ENCODE measurements around the gene CLK2. TPM values are rescaled to one million over a fixed set of nuclear protein-coding genes. Genes with fewer than 3 reads are reported as not detected.
A peak's percentile ranks its signal among the peaks of the same experiment; 100 is the strongest.
"Not testable (repeated sequence)": the region's sequence is repeated elsewhere in the genome, so short reads cannot be mapped to it uniquely, and the experiment has no call there.

CLK2 gene
- total RNA-seq, 1 experiment from 2014 or later = 13.7 TPM

GRCh38 chr1:155296661-155297060 is 23.4 kb upstream of the CLK2 start:
- no peak for DNase-seq (ENCODE audit: low spot score)

GRCh38 chr1:155295942-155296267 is 22.6 kb upstream of the CLK2 start:
- DNase-seq (ENCODE audit: low spot score) = no peak

- no peak for DNase-seq (ENCODE audit: low spot score)
Observed at GRCh38 chr1:155295183-155295941, 22.1 kb upstream of the CLK2 start.

- no peak for DNase-seq (ENCODE audit: low spot score)
Observed at GRCh38 chr1:155294520-155295182, 21.3 kb upstream of the CLK2 start.

GRCh38 chr1:155293086-155293749 is 19.9 kb upstream of the CLK2 start:
- DNase-seq (ENCODE audit: low spot score) = no peak

- DNase-seq (ENCODE audit: low spot score) = not testable (repeated sequence)
Observed at GRCh38 chr1:155291006-155291405, 17.7 kb upstream of the CLK2 start.

- no peak for DNase-seq (ENCODE audit: low spot score)
Observed at GRCh38 chr1:155287987-155288543, 14.8 kb upstream of the CLK2 start.

GRCh38 chr1:155286544-155286943 is 13.2 kb upstream of the CLK2 start:
- no peak for DNase-seq (ENCODE audit: low spot score)

- no peak for DNase-seq (ENCODE audit: low spot score)
Observed at GRCh38 chr1:155285631-155286044, 12.3 kb upstream of the CLK2 start.

- no peak for DNase-seq (ENCODE audit: low spot score)
Observed at GRCh38 chr1:155285063-155285462, 11.8 kb upstream of the CLK2 start.

GRCh38 chr1:155284476-155284875 is 11.2 kb upstream of the CLK2 start:
- DNase-seq (ENCODE audit: low spot score) = no peak

- no peak for DNase-seq (ENCODE audit: low spot score)
Observed at GRCh38 chr1:155282488-155283091, 9.3 kb upstream of the CLK2 start.

- no peak for DNase-seq (ENCODE audit: low spot score)
Observed at GRCh38 chr1:155279268-155279667, 6.0 kb upstream of the CLK2 start.

GRCh38 chr1:155278689-155279160 is 5.4 kb upstream of the CLK2 start:
- no peak for DNase-seq (ENCODE audit: low spot score)

GRCh38 chr1:155277902-155278688 is 4.8 kb upstream of the CLK2 start:
- DNase-seq (ENCODE audit: low spot score) = peak; percentile 39

GRCh38 chr1:155277070-155277901 is 4.0 kb upstream of the CLK2 start, which contains the start of gene HCN3:
Gene HCN3, plus strand, starts transcription at chr1:155277463. Its CDS starts 128 bp downstream, at chr1:155277591.
- DNase-seq (ENCODE audit: low spot score) = peak; percentile 93

GRCh38 chr1:155272466-155273342 is 600 bp downstream of the CLK2 start:
- DNase-seq (ENCODE audit: low spot score) = peak; percentile 42

- no peak for DNase-seq (ENCODE audit: low spot score)
Observed at GRCh38 chr1:155269381-155269780, 3.9 kb downstream of the CLK2 start.

GRCh38 chr1:155268630-155269029 is 4.7 kb downstream of the CLK2 start:
- no peak for DNase-seq (ENCODE audit: low spot score)

All from H4 (cell line).